Right ventricle myocardium inferior (tissue), 1 donor: ENCODE results near the gene LGI1. TPM values are rescaled to one million over a fixed set of nuclear protein-coding genes. Genes with fewer than 3 reads are reported as not detected.
"Not testable (repeated sequence)": the region's sequence is repeated elsewhere in the genome, so short reads cannot be mapped to it uniquely, and the experiment has no call there.

Experiments
- ATAC-seq: fragments of 200-7000 bp; cut with Tn5 transposase; one replicate; pipeline ENCODE4 v1.9.1; 2020; ENCODE audit warnings: mild to moderate bottlenecking, moderate library complexity
- DNase-seq: peaks from one replicate; pipeline ENCODE4 v3.0.0; 2021; ENCODE audit errors: missing footprints
- intact Hi-C: fragments of 100-400 bp; cut with DNase I; formaldehyde crosslinking; loops from one replicate; pipeline ENCODE4 v1.11.0; 2022
- total RNA-seq: library from RNA; stranded (reverse); fragmentation: NEBNext Ultra II Directional; extraction: Animal tissue kit (Norgen Biotek cat#: 25700); gene quantifications from one replicate; pipeline ENCODE4 v1.2.1, GENCODE V29; 2021
- donor health status: DM: no; HTN: yes; CAD: no; lungs with severe emphysema.

The LGI1 gene
- total RNA-seq, 1 donor from 2014 or later, result not detected

DNA sequence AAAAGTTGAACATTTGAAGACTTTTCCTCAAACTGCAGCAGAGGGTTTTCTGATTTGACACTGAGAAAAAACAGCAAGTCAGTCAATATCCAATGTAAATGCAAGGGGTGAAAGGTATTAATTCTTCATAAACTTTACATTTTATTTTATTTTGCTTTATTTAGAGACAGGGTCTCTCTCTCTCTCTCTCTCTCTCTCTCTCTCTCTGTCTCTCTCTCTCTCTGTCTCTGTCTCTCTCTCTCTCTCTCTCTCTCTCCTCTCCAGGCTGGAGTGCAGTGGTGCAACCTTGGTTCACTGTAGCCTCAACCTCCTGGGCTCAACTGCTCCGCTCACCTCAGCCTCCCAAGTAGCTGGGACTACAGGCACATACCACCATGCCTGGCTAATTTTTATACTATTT lies 73.3 kb downstream of the LGI1 start:
- intact Hi-C loops, DNase-seq, ATAC-seq: not testable (repeated sequence)

DNA sequence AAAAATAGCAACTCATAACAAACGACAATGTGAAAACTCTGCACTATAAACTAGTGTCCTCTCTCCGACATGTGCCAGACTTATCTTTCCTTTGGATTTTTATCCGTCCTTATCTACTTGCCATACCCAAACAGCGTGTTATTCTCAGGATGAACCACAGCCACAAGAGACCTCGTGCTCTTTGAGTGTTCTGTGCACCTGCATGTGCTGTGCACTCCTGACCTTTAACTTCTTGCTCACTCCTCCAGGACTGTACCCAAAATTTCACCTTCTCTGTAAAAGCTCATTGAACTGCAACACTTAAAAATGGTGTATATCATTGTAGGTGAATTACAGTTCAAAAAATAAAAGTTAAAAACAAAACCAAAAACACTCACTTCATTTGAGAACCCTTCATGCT lies 78.0 kb downstream of the LGI1 start:
- DNase-seq, result no peak
- ATAC-seq, result no peak
- intact Hi-C loops, result no loop called here

DNA sequence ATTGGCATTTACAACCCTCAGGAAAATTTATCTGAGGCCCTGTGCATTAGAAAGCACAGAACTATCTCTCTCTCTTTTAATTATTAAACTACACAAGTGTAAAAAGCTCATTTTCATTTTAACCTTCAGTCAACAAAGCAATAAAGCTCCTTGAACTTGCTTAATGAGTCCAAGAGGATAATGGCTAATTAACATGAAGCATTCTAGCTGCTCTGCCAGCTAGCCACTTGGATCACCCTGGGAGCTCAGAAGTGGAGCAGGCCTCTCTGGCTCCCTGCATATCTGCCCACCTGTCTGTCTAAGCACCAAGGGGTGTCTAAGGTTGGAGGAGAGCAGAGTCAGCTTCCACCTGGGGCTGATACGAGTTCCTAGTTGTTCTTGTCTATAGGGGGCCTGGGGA lies 80.1 kb downstream of the LGI1 start:
- DNase-seq (no peak), ATAC-seq (no peak)
- intact Hi-C loops, result no loop called here

DNA sequence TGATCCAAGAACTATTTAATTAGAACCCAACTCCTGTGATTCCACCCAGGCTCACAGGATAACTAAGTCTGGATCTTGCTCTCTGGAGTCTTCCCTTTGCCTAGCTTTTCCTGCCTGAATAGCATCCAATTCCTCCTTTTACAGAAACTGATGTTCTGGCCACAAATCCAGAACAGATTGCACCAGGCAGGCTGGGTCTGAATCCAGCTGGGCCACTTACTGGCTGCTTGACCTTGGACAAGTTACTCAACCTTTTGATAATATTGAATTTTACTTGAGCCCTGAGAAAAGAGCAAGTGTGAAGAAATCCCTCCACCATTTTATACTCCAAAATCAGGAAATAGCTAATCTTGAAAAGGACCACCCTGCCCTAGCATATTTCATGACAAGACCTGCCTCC lies 80.5 kb downstream of the LGI1 start:
- intact Hi-C loops, result no loop called here
- ATAC-seq (peak; percentile 52), DNase-seq (no peak)

DNA sequence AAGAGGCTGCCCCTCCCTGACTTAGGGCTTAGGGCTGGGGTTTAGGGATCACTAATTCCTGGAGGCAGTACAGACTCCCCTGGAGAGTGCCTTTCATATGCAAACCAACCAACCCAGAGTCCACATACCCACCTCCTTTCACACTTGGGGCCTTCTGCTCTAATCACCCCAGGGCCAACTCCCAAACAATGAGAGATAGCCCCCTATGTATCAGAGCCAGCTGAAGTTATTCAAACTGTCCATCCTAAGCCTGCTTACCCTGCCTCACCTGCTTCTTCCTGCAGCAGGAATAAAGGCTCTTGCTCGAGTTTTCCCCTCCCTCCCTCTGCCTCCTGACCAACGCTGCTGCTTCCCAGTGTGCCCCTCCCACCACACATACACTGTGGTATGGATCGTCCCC lies 84.2 kb downstream of the LGI1 start:
- DNase-seq (no peak), ATAC-seq (no peak)
- intact Hi-C loops, result no loop called here

DNA sequence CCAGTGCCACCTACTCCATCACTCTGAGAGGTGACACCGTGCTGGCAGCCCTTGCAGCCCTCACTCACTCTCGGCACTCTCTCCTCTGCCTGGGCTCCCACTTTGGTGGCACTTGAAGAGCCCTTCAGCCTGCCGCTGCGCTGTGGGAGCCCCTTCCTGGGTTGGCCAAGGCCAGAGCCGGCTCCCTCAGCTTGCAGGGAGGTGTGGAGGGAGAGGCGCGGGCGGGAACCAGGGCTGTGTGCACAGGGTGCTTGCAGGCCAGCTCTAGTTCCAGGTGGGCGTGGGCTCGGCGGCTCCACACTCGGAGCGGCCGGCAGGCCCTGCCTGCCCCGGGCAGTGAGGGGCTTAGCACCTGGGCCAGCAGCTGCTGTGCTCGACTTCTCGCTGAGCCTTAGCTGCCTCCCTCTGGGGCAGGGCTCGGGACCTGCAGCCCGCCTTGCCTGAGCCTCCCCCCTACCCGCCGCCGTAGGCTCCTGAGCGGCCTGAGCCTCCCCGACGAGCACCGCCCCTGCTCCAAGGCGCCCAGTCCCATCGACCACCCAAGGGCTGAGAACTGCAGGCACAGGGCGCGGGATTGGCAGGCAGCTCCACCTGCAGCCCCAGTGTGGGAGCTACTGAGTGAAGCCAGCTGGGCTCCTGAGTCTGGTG lies 87.4 kb downstream of the LGI1 start:
- intact Hi-C loops, result no loop called here
- DNase-seq (no peak), ATAC-seq (no peak)

Other genes starting within 250 kb of the LGI1 start
- 0.24 TPM for gene FFAR4, start 191.3 kb upstream of the LGI1 start, total RNA-seq
- 12.8 TPM for gene RBP4, start 156.7 kb upstream of the LGI1 start, total RNA-seq
- not detected for gene PDE6C, start 145.4 kb upstream of the LGI1 start, total RNA-seq
- 16.8 TPM for gene FRA10AC1, start 55.3 kb upstream of the LGI1 start, total RNA-seq
- gene SLC35G1, start 136.0 kb downstream of the LGI1 start, total RNA-seq, result 1.8 TPM
- 4.2 TPM for gene PLCE1, start 236.0 kb downstream of the LGI1 start, total RNA-seq